AG10803 (cell line): ENCODE measurements around the gene ARHGEF25.

Experiments used
- DNase-seq: peaks from one replicate; pipeline ENCODE4 v3.0.0; 2010; ENCODE audit warnings: low read depth
- H3K4me3 ChIP-seq: 2 replicates; pipeline ENCODE4 v1.5.1; 2011; ENCODE audit warnings: mild to moderate bottlenecking, low read length, control low read depth
- TF ChIP-seq, protein P1 (sequence below): conservative IDR thresholded peaks from 2 replicates; pipeline ENCODE4 v1.5.1; 2011; ENCODE audit warnings: mild to moderate bottlenecking, low read length, control low read depth, inconsistent platforms

Gene ARHGEF25

GRCh38 chr12:57574795-57575194, 36.4 kb upstream of the ARHGEF25 start:
- DNase-seq: no peak
- TF ChIP-seq, protein P1, sequence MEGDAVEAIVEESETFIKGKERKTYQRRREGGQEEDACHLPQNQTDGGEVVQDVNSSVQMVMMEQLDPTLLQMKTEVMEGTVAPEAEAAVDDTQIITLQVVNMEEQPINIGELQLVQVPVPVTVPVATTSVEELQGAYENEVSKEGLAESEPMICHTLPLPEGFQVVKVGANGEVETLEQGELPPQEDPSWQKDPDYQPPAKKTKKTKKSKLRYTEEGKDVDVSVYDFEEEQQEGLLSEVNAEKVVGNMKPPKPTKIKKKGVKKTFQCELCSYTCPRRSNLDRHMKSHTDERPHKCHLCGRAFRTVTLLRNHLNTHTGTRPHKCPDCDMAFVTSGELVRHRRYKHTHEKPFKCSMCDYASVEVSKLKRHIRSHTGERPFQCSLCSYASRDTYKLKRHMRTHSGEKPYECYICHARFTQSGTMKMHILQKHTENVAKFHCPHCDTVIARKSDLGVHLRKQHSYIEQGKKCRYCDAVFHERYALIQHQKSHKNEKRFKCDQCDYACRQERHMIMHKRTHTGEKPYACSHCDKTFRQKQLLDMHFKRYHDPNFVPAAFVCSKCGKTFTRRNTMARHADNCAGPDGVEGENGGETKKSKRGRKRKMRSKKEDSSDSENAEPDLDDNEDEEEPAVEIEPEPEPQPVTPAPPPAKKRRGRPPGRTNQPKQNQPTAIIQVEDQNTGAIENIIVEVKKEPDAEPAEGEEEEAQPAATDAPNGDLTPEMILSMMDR: no peak
- H3K4me3 ChIP-seq: no peak overlapping the region

DNA sequence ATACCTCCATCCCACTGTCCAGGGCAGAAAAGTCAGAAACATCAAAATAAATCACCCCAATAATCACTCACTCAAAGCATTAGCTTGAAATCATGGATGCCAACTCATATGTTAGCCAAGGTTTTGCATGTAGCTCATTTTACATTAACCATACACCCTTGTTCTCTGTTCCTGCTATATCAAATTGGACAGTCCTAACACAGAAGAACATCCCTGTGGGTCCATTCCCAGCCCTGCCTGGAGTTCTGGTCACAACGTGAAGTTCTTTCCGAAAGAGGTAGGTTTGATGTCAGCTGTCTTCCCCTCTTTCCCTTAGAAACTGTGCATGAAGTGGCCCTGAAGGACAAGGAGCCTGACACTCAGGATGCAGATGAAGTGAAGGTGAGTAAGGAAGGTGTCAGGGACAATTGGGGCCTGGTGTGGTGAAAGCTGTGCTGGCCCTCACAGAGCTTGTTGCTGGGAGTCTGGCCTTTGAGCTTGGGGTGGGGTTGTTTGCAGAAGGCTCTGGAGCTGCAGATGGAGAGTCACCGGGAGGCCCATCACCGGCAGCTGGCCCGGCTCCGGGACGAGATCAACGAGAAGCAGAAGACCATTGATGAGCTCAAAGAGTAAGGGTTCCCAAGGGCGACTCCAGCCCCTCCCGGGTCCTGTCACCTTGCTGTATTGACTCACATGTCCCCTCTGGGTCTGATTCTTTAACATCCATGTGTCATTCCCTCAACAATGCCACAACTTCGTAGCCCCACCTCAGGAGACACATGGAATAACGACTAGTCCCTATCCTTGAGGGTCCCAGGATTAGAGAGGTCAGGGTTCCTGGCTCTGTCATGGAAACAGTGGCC, 35.2 kb upstream of the ARHGEF25 start:
- no peak for DNase-seq
- H3K4me3 ChIP-seq: no peak overlapping the region
- TF ChIP-seq, protein P1: no peak

GRCh38 chr12:57576613-57577160, 34.5 kb upstream of the ARHGEF25 start:
- TF ChIP-seq, protein P1: no peak
- no peak overlapping the region for H3K4me3 ChIP-seq
- no peak for DNase-seq

DNA sequence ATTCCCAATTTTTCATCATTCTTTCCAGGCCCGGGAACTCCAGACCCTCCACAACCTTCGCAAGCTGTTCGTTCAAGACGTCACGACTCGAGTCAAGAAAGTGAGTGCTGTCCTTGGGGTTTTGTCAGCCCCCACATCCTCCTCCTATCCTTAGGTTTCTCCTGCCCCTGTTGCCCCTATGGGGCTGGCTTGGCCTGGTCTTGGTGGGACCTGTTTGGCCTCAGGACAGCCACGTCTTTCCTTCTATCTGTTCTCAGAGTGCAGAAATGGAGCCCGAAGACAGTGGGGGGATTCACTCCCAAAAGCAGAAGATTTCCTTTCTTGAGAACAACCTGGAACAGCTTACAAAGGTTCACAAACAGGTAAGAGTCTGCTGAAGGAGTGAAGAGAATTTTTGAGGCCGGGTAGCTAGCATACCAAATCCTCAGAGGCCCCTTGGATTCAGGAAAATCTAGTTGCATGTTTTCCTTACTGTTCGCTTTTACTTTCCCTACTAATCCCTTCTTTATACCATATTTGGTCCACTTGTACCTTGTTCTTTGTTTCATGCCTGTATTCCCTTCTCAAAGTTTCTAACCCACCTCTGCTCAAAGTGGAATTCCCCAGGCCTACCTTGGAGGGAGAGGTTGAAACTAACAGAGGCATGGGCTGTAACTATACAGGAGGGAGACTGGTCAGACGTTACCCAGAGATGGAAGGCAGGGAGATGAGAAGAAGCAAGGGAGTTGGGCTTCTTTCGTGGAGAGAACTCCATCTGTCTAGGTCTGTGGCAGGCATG, 33.1 kb upstream of the ARHGEF25 start:
- TF ChIP-seq, protein P1: no peak
- H3K4me3 ChIP-seq: no peak overlapping the region
- no peak for DNase-seq

- no peak overlapping the region for H3K4me3 ChIP-seq
- TF ChIP-seq, protein P1: no peak
- DNase-seq: peak; percentile 15
Measured at GRCh38 chr12:57579011-57579410, 32.2 kb upstream of the ARHGEF25 start.

GRCh38 chr12:57579677-57580465, 31.4 kb upstream of the ARHGEF25 start:
- no peak for DNase-seq
- no peak overlapping the region for H3K4me3 ChIP-seq
- TF ChIP-seq, protein P1: no peak
